ENCODE data around the gene LRRC43. TPM values are rescaled to one million over a fixed set of nuclear protein-coding genes. Genes with fewer than 3 reads are reported as not detected.

The LRRC43 gene, protein sequence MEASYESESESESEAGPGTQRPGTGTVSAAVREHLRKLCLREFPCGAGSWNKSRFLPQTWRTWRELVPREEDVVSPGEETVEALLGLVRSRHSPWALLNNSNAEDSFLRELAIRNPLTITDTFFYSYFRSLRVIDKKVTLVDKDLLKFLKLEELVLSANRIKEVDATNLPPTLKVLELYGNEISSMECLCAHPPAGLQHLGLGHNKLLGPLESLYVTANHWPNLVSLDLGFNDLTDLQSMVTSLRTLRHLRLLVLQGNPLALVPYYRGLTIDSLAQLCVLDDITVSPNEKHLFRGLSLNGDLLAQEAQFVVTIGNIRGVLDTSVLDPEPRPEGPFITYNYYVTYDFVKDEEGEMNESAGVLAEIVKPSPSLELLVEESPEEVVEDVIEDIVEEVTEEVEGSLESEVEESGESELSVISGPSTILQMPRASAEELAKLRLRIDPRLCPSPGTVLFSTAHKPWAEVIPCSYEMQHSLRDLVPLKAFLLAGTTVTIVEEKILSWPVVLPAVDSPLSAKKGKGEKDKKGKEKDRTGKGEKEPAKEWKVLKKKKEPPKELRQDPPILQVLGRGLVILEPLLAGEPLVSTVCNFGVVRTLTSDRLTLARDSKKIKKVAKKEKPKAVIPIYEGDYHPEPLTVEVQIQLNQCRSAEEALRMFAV
- total RNA-seq = 0.44 and 0.99 TPM in 2 replicates

DNA sequence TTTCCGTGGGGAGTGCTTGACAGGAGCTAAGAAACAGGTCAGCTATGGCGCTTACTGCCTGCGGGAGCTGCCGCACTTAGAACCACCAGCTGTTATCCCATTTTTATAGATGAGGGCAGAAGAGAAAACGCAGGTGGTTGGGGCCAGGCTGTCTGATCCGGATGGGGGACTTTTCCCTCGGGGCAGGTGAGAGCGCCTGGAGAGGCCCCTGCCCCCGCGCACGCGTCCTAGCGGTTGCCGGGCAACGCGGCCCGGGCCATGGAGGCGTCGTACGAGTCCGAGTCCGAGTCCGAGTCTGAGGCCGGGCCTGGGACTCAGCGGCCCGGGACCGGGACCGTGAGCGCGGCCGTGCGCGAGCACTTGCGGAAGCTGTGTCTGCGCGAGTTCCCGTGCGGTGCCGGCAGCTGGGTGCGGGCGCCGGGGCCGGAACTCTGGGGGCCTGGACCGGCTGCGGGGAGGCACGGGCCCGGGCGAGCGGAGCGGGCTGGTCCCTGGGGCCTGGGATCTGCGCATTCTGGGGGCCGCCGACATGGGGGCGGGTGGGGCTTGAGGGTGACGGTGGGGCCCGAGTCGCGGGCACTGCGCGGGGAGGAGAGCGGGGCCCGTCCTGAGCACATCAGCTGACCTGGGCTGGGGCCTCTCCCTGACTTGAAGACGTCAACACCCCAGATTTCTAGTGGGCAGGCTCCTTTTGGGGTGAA is at the start of gene LRRC43:
Gene LRRC43, plus strand, starts transcription at position 237 of the 701 bp plus-strand sequence. Its CDS starts 22 bp downstream, at position 259.
- peak; percentile 46 to 50 for DNase-seq (ENCODE audit: low read depth in 2 of 2)

DNA sequence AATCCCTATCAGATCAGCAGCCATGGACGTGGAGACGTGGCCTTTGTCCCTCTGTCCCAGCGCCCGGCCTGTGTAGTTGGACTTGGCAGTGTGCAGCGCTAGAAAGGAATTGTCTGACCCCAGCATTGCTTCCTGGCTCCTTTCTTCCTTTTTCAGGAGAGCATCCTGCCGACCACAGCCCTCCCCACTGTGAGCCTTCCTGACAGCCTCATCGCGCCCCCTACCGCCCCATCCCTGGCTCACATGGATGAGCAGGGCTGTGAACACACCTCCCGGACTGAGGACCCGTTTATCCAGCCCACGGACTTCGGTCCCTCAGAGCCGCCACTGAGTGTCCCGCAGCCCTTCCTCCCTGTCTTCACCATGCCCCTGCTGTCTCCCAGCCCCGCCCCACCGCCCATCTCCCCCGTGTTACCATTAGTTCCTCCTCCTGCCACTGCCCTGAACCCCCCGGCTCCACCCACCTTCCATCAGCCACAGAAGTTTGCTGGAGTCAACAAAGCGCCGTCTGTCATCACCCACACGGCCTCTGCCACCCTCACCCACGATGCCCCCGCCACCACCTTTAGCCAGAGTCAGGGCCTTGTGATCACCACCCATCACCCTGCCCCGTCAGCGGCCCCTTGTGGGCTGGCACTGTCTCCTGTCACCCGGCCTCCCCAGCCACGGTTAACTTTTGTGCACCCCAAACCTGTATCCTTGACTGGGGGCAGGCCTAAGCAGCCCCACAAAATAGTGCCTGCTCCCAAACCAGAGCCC is 49.6 kb upstream of the LRRC43 start:
- peak in 1 of 2 donors; percentile 84 for DNase-seq (ENCODE audit: low read depth in 2 of 2)

DNA sequence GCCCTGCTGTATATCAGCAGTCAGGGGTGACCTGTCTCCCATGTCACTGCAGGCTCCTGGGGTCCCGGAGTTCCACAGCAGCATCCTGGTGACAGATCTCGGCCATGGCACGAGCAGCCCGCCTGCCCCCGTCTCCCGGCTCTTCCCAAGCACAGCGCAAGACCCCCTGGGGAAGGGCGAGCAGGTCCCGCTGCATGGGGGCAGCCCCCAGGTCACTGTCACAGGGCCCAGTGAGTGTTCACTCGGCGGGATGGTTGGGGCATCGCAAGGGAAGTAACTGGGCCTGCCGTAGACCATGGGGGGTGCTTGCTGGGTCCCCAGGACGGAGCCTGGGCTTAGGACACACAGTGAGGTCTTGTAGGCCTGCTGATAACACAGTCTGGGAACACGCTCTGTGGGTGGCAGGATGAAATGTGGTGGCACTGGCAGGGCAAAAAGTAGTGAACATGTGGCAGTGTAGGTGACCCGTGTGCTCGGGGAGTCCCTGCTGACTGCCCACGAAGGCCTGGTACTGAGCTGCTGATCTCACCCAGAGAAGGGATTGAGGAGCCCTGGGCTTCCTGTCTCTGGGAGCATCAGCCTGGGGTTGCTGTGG is 47.4 kb upstream of the LRRC43 start:
- no peak for DNase-seq (ENCODE audit: low read depth in 2 of 2)

DNA sequence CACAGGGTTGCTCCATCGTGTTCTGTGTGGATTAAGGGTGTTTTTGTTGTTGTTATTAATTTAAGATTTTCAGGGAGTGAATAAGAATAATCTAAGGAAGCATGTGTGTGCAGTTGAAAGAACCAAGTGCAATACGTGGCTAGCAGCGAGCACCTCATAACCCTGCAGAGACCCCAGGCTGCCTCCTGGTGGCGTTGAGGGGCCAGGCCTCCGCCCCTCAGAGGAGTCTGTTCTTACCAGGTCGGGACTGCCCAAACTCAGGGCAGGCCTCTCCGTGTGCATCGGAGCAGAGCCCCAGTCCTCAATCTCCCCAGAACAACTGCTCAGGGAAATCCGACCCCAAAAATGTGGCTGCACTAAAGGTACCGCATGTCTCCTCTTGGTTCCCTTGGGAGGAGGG is 45.7 kb upstream of the LRRC43 start:
- DNase-seq (ENCODE audit: low read depth in 2 of 2) = no peak

DNA sequence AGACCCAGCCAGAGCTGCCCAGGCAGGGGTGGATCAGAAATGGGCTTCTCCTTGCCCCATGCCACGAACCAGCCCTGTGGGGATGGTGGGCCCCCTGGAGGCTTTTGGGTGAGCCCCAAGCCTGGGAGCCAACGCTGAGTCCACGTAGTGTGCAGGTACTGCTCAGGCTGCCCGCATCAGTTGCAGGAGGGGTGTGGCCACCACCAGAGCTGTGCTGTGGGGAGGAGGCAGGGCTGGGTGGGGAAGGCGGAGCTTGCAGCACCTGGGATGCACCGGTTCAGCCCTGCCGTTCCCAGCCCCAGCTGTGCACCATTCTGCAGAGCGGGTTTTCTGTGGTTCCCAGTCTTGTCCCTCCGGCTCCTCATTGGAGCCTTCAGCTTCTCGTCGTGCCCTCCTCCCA is 45.2 kb upstream of the LRRC43 start:
- DNase-seq (ENCODE audit: low read depth in 2 of 2) = no peak

DNA sequence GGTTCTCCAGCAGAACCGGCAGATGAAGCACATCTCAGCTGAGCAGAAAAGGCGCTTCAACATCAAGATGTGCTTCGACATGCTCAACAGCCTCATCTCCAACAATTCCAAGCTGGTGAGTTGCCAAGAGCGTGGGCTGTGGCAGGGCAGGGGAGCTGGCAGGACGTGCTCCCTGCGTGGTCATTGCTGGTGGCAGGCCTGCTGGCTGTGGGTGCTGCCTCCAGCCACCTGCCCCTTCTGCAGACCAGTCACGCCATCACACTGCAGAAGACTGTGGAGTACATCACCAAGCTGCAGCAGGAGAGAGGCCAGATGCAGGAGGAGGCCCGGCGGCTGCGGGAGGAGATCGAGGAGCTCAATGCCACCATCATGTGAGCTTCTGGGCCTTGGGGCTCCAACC is 44.7 kb upstream of the LRRC43 start:
- DNase-seq (ENCODE audit: low read depth in 2 of 2) = no peak

DNA sequence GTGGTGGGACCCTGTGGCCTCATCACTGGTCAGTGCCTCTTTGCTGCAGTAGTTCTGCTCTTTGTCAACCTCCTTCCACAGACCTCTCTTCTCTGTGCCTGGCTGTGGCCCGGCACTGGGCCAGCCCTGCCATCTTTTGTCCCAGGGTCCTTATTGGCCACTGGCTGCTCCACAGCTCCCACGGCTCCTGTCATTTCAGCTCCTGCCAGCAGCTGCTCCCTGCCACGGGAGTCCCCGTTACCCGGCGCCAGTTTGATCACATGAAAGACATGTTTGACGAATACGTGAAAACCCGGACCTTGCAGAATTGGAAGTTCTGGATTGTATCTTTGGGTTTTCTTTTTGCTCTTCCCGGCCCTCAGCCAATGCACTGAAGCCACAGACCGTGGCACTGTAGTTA is 44.3 kb upstream of the LRRC43 start:
- no peak for DNase-seq (ENCODE audit: low read depth in 2 of 2)

DNA sequence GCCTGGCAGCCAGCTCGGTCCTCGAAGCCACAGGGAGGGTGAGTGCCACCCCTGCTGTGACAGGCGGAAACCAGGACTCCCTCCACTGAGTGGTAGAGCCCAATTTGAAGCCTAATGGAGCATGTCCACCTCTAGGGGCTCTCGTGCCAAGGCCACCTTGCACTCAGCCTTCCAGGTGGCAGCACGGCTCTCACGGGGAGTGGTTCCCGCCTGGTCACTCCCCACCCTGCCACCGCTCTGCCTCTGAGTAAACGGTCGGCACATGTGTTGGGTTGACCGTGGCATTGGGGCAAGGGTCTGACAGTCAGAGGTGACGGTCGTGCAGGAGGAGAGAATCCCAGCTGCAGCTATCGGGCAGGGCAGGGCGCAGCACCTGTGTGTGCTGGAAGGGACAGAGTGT is 43.7 kb upstream of the LRRC43 start:
- DNase-seq (ENCODE audit: low read depth in 2 of 2) = no peak

DNA sequence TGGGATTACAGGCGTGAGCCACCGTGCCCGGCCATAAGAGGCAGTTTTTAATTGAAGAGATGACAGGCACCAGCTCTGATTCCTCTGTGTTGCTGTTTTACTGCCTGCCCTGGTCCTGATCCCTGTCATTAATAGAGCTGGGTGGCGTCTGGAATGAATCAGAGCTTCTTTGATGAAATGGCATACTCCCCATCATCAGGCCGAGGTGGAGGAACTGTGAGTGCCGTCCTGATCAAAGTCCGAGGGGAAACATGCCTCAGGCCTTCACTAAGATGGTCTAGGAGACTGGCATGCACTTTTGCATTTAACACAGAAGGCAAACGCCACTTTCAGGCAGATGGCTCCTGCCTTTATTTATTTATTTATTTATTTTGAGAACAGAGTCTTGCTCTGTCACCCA is 43.0 kb upstream of the LRRC43 start:
- no peak for DNase-seq (ENCODE audit: low read depth in 2 of 2)

DNA sequence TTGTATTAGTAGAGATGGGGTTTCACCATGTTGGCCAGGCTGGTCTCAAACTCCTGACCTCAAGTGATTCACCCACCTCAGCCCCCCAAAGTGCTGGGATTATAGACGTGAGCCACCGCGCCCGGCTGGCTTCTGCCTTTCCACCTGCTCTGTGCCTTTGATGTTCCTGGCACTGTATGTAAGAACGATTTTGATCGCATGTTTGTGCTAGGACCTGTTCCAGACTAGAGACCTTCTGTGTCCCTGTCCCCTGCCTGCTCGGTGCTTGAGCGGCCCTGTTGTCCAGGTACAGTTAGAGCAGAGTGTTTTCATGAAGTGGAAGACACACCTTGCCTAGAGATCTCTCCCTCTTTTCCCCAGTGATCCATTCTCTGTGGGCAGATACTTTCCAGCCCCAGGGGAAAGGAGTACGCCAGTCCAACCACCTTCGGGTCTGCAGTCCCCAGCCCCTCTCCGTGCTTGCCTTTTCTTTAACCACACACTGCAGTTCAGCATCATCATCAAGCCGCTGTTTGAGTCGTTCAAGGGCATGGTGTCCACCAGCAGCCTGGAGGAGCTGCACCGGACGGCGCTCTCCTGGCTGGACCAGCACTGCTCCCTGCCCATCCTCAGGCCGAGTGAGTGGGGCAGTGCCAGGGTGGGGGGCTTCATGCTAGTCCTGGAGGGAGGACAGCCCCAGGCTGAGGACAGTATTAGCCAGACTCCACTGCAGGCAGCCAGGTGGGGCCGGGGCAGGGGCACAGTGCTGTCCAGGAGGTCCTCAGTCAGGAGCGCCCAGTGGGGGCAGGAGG is 42.3 kb upstream of the LRRC43 start:
- no peak for DNase-seq (ENCODE audit: low read depth in 2 of 2)

DNA sequence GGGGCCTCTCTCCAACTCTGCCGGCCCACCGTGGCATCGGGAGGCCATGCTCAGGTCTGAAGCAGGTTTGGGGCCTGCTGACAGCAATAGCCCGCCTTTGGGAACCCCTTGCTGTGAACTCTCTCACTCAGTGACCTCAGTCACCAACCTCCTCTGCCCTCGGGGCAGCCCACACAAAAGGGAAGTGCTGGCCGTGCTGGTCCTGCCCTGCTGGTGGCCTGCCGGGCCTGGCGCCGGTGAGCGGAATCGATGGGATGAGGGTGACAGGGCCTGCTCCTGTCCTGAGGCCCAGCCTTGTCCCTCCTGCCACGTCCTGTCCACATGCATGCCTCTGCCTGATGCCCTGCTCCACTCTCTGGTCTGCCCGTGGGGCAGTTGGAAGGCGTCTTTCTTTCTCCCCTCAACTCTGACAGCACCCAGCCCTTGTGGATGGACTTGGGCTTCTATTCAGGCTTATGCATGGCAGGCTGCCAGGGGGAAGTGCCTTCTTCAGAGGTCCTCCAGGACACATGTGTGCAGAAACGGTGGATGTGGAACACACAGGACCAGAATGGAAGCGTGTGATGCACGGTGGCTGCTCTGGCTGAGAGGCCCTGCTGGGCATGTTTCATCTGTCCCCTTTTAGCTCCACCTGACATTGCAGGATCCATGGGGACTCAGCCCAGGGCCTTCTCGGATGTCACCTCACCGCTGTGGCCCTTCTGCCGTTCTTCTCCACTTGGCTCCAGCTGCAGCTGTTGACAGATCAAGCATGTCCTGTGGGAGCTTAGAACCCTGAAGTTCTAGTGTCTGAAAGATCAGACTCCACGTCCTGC is 40.8 kb upstream of the LRRC43 start:
- no peak for DNase-seq (ENCODE audit: low read depth in 2 of 2)

DNA sequence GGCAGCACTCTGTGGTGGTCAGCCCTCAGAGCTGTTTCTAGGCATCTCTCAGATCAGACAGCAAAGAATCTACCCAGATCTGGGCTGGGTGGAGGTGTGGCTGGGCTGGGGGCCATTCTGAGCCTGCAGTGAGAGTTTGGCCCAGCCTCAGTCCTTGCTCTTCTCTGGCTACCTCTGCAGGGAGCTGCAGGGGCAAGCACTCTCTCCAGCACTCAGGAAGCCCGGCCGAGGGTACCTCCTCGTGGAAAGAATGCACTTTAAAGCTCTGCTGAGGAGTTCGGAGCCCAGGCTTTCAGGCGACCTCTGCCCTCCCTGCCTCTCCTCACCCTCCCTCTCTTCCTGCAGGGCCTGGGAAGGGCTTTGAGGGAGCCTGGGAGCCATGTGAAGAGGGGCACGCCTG is 40.1 kb upstream of the LRRC43 start:
- DNase-seq (ENCODE audit: low read depth in 2 of 2) = peak in 1 of 2 donors; percentile 20

DNA sequence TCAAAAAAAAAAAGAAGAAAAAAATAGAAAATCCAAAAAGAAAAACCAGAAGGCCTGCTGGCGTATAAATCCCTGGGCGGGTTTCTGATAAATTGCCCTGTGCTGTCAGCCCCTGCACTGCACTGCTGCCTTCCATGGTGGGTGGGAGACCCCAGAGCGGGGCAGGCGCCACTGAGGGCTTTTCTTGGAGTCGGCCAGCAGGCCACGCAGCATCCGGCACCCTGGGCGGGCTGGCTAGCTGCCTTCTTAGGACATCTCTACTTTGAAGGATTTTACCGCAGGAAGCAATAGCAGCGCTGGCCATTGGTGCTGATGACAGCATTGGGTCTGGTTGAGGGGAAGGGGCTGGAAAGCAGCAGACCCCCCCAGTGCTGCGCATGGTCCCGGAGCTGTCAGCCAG is 38.0 kb upstream of the LRRC43 start:
- no peak for DNase-seq (ENCODE audit: low read depth in 2 of 2)

DNA sequence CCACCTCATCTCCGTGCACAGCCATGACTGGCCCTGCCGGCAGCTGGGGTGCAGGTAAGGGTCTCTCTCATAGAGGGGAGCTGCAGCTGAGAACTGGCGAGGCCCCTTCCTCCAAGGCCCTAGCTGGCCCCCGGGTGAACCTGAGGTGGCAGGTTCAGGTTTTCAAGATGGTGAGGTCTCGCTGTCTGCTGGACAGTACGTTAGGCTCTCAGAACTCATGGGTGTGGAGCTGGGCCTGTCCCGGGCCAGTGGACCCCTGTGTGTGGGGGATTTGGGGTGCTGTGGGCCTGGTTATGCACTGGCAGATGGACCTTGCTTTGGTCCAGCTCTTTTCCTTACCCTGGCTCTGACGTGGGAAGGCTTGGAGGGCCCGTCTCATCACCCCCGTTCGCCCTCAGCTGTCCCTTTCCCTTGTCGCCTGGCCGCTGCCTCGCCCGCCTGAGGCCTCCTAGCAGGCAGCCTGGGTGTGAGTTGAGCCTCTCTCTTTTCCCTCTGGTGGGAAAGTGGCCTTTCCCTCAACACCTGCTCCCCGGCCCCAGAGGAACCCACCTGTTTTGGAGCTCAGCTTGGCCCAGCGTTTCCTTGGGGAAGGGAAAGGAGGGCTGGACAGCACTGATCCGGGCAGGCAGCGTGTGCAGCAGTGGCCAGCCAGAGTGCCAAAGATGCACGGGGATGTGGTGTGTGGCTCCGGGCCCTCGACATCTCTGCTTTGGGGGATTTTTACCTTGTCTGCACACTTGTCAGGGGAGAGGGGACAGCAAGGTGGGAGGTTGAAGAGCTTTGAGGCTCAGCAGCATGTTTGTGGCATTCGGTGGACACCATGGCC is 37.2 kb upstream of the LRRC43 start:
- no peak for DNase-seq (ENCODE audit: low read depth in 2 of 2)

DNA sequence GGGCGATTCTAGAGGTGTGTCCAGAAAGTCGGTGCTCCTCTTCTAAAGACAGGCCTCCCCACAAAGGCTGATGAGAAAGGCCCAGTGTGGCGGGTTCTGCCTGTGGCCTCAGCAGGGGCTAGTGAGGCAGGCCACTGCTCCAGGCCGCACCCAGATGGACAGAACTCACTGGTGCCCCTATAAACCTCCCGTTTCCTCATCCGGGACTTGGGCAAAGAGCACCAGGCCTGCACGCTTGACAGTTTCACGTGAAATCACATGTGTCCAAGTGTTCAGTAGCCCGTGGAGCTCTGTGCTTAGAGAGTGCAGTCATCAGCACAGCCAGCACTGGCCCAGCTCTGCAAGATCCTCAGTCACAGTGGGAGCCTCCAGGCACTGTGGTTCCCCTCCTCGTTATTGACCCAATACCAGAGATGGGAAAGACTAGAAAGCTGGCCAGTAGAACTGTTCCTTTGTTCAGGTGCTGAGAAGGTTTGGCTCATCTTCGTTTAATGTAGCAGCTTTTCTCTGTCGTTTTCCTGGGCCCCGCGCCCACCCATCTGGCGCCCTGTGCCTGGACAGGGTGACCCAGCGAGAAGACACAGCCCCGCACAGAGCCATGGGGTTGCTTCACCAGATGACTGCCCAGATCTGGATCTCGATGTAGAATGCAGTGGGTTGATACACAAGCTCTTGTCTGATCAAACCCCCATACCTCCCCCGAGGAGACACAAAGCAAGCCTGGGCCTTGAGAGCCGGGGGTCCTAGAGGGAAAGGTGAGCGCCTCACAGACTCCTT is 35.2 kb upstream of the LRRC43 start:
- DNase-seq (ENCODE audit: low read depth in 2 of 2) = no peak

DNA sequence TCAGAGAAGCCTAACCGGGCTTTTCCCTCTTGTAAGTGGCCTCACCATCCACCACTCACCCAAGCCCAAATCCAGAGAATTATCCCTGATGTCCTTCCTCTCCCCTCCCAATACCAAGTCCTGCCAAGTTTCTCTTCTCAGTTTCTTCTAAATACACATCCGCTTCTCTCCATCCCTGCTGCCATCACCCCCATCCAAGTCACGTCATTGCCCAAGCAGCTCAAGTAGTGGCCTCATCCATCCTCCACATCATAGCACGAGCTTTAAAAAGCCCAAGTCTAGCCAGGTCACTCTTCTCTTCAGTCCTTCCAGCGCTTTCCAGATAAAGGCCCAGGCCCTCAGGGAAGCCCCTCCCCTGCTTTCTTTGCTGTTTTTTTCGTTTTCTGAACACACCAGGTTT is 34.3 kb upstream of the LRRC43 start:
- DNase-seq (ENCODE audit: low read depth in 2 of 2) = no peak

DNA sequence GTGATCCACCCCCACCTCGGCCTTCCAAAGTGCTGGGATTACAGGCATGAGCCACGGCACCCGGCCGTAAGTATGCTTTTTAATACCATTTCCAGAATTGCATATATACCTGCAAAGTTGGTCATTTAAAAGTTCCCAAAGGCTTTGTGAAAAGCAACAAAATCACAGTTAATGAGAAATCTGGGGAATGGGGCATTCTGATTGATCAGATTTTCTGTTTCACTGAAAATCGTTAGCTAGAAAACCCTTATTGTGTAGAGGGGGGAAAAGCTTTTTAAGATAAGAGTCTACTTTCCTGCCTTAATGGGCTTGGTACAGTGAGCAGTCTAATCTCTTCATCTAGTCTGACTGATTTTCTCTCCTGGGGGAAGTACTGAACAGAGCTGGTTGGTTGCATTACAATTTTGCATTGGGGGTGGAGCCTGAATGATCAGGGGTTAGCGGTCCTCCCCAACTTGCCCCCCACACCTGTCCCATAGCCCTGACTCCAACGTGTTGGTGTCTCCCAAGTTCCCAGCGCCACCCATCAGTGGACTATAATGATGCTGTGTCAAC is 32.7 kb upstream of the LRRC43 start:
- DNase-seq (ENCODE audit: low read depth in 2 of 2) = no peak

DNA sequence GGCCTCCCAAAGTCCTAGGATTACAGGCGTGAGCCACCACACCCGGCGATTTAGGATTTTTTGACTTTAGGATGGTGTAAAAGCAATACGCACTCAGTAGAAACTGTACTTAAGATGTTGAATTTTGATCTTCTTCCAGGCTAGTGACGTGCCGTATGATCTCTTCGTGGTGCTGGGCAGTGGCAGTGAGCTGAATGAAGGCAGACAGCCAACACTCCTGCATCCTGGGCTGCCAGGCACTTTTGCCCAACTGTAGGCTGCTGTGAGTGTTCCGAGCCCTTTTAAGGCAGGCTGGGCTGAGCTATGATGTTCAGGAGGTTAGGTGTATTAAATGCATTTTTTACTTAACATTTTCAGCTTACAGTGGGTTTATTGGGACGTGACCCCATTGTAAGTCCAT is 30.2 kb upstream of the LRRC43 start:
- no peak for DNase-seq (ENCODE audit: low read depth in 2 of 2)
